ENCODE measurements around the gene RAC3. TPM values are rescaled to one million over a fixed set of nuclear protein-coding genes. Genes with fewer than 3 reads are reported as not detected.

RAC3 gene
- total and polyA plus RNA-seq, 3 donors from 2014 or later = 42.3 to 102 (median 74.3) TPM

- no peak for TF ChIP-seq POLR2A (IDR thresholded peaks at IDR 0.05)
- no peak for TF ChIP-seq CTCF (IDR thresholded peaks at IDR 0.05)
Observed at GRCh38 chr17:82063424-82064415, 32.2 kb downstream of the RAC3 start.

GRCh38 chr17:82064433-82065192, 33.1 kb downstream of the RAC3 start:
- H3K27ac ChIP-seq = peak overlapping the region in 1 of 2 donors; percentile 55
- H3K4me1 ChIP-seq = peaks cover 19% of the 10 kb centered on the region
- no peaks in the 10 kb centered on the region for H3K9me3 ChIP-seq
- WGBS, 2 donors = 33 to 35% methylated on average over 8 to 36 of the region's 36 CpGs
- peak overlapping the region; percentile 68 to 83 for H3K4me3 ChIP-seq
- intact Hi-C loops (cut with DNase I; ENCODE audit: low total_unique reads) = no loop called here
- no peaks in the 10 kb centered on the region for H3K27me3 ChIP-seq
- no peaks in the 10 kb centered on the region for H3K36me3 ChIP-seq (ENCODE audit: low read depth, missing control alignments)
- DNase-seq = no peak
- no peak for TF ChIP-seq CTCF (IDR thresholded peaks at IDR 0.05)
- no peak for TF ChIP-seq POLR2A (IDR thresholded peaks at IDR 0.05)

More at GRCh38 chr17:82063424-82064415, 32.2 kb downstream of the RAC3 start:
- DNase-seq = no peak
- H3K4me3 ChIP-seq = no peak overlapping the region
- no peak overlapping the region for H3K27ac ChIP-seq
- no peaks in the 10 kb centered on the region for H3K9me3 ChIP-seq
- H3K27me3 ChIP-seq = no peaks in the 10 kb centered on the region
- no peaks in the 10 kb centered on the region for H3K36me3 ChIP-seq (ENCODE audit: low read depth, missing control alignments)
- intact Hi-C loops (cut with DNase I; ENCODE audit: low total_unique reads) = no loop called here
- H3K4me1 ChIP-seq = peaks cover 19% of the 10 kb centered on the region
- WGBS, 2 donors = 77 to 83% methylated on average over 12 to 17 of the region's 20 CpGs

- H3K36me3 ChIP-seq (ENCODE audit: low read depth, missing control alignments) = no peaks in the 10 kb centered on the region
- intact Hi-C loops (cut with DNase I; ENCODE audit: low total_unique reads) = no loop called here
- 1% methylated on average over 30 of the region's 47 CpGs; no CpG with 5 or more reads in 1 of the 2 donors for WGBS, 2 donors
- no peaks in the 10 kb centered on the region for H3K27me3 ChIP-seq
- peak overlapping the region; percentile 68 to 83 for H3K4me3 ChIP-seq
- DNase-seq = no peak
- no peak for TF ChIP-seq POLR2A (IDR thresholded peaks at IDR 0.05)
- TF ChIP-seq CTCF (IDR thresholded peaks at IDR 0.05) = no peak
- peaks cover 19% of the 10 kb centered on the region for H3K4me1 ChIP-seq
- H3K9me3 ChIP-seq = no peaks in the 10 kb centered on the region
- H3K27ac ChIP-seq = peak overlapping the region in 1 of 2 donors; percentile 55
Observed at GRCh38 chr17:82065193-82065637, 33.7 kb downstream of the RAC3 start.

GRCh38 chr17:82065638-82066303, 34.3 kb downstream of the RAC3 start, which contains the start of gene DUS1L:
Gene DUS1L (minus strand): TSS chr17:82065804. CDS start chr17:82065059, 745 bp downstream.
- intact Hi-C loops (cut with DNase I; ENCODE audit: low total_unique reads) = no loop called here
- H3K27me3 ChIP-seq = no peaks in the 10 kb centered on the region
- H3K4me1 ChIP-seq = peaks cover 19% of the 10 kb centered on the region
- H3K9me3 ChIP-seq = no peaks in the 10 kb centered on the region
- H3K4me3 ChIP-seq = peak within 1 kb of the TSS; percentile 68 to 83
- WGBS, 2 donors = 19 to 33% methylated on average over 19 to 31 of the region's 88 CpGs
- DNase-seq = peak; percentile 38
- no peaks in the 10 kb centered on the region for H3K36me3 ChIP-seq (ENCODE audit: low read depth, missing control alignments)
- TF ChIP-seq CTCF (IDR thresholded peaks at IDR 0.05) (no peak), POLR2A (IDR thresholded peaks at IDR 0.05) (no peak)
- peak within 1 kb of the TSS; percentile 67 to 85 for H3K27ac ChIP-seq

All from testis (tissue), 3 donors.